ENCODE results near the gene DMRTA1.

The DMRTA1 gene

GRCh38 chr9:22449719-22450118, 3.1 kb downstream of the DMRTA1 start:
- TF ChIP-seq CTCF (IDR thresholded peaks at IDR 0.05) = no peak

- TF ChIP-seq CTCF (IDR thresholded peaks at IDR 0.05) = peak; percentile 93
These were observed 5.9 kb downstream of the DMRTA1 start for GRCh38 chr9:22452415-22453010.

GRCh38 chr9:22454016-22454415, 7.4 kb downstream of the DMRTA1 start:
- no peak for TF ChIP-seq CTCF (IDR thresholded peaks at IDR 0.05)

GRCh38 chr9:22455181-22455580, 8.6 kb downstream of the DMRTA1 start:
- TF ChIP-seq CTCF (IDR thresholded peaks at IDR 0.05) = no peak

- TF ChIP-seq CTCF (IDR thresholded peaks at IDR 0.05) = no peak
These were observed 10.8 kb downstream of the DMRTA1 start for GRCh38 chr9:22457448-22457847.

- TF ChIP-seq CTCF (IDR thresholded peaks at IDR 0.05) = no peak
These were observed 16.6 kb downstream of the DMRTA1 start for GRCh38 chr9:22463205-22463604.

GRCh38 chr9:22469928-22470544, 23.4 kb downstream of the DMRTA1 start:
- TF ChIP-seq CTCF (IDR thresholded peaks at IDR 0.05) = peak; percentile 74
